ENCODE results near the gene SENP3.
A peak's percentile ranks its signal among the peaks of the same experiment; 100 is the strongest.

SENP3 gene

DNA sequence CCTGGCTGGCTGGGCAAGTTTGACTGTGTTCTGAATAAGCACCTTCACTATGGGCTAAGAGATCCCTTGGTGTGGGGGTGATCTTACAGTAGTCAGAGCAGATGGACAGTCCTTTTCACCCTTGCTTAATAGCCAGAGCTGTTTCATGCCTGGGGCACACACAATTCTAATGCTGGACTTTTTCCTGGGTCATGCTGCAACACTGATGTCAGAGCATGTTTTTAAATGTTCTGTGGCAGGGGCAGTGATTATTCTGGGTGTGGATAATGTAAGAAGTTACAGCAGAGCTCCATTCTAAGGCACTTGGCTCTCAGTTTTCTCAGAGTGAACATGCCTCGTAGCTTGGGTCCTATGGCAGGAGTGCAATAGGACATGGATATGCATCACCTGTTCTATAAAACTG is 13.8 kb downstream of the SENP3 start:
- no peak overlapping the region; the same call in 1 of the 2 replicates for H3K27ac ChIP-seq
- no peaks in the 10 kb centered on the region for H3K9me3 ChIP-seq (ENCODE audit: severe bottlenecking)
- H3K4me3 ChIP-seq (ENCODE audit: low read depth, low read length) = no peak overlapping the region
- TF ChIP-seq, protein P1, sequence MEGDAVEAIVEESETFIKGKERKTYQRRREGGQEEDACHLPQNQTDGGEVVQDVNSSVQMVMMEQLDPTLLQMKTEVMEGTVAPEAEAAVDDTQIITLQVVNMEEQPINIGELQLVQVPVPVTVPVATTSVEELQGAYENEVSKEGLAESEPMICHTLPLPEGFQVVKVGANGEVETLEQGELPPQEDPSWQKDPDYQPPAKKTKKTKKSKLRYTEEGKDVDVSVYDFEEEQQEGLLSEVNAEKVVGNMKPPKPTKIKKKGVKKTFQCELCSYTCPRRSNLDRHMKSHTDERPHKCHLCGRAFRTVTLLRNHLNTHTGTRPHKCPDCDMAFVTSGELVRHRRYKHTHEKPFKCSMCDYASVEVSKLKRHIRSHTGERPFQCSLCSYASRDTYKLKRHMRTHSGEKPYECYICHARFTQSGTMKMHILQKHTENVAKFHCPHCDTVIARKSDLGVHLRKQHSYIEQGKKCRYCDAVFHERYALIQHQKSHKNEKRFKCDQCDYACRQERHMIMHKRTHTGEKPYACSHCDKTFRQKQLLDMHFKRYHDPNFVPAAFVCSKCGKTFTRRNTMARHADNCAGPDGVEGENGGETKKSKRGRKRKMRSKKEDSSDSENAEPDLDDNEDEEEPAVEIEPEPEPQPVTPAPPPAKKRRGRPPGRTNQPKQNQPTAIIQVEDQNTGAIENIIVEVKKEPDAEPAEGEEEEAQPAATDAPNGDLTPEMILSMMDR (IDR thresholded peaks at IDR 0.05; ENCODE audit: low read depth, low read length) = no peak
- H3K36me3 ChIP-seq = peaks cover 83% of the 10 kb centered on the region
- no peak for DNase-seq
- no peaks in the 10 kb centered on the region for H3K27me3 ChIP-seq (ENCODE audit: insufficient read depth, low read depth, severe bottlenecking)

DNA sequence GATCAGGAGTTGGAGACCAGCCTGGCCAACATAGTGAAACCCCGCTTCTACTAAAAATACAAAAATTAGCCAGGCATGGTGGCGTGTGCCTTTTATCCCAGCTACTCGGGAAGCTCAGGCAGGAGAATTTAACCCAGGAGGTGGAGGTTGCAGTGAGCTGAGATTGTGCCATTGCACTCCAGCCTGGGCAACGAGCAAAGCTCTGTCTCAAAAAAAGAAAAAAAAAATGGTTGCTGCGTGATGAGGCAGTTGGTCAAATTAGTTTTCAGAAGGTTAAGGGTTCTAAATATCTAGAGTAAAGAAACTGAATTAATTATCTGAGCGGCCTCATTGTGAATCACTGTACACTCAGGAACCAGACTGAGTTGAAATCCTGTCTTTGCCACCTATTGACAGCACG is 14.2 kb downstream of the SENP3 start:
- no peaks in the 10 kb centered on the region for H3K27me3 ChIP-seq (ENCODE audit: insufficient read depth, low read depth, severe bottlenecking)
- H3K4me3 ChIP-seq (ENCODE audit: low read depth, low read length) = no peak overlapping the region
- no peak for DNase-seq
- H3K36me3 ChIP-seq = peaks cover 78% of the 10 kb centered on the region
- TF ChIP-seq, protein P1 (IDR thresholded peaks at IDR 0.05; ENCODE audit: low read depth, low read length) = no peak
- no peaks in the 10 kb centered on the region for H3K9me3 ChIP-seq (ENCODE audit: severe bottlenecking)
- no peak overlapping the region; the same call in 1 of the 2 replicates for H3K27ac ChIP-seq

DNA sequence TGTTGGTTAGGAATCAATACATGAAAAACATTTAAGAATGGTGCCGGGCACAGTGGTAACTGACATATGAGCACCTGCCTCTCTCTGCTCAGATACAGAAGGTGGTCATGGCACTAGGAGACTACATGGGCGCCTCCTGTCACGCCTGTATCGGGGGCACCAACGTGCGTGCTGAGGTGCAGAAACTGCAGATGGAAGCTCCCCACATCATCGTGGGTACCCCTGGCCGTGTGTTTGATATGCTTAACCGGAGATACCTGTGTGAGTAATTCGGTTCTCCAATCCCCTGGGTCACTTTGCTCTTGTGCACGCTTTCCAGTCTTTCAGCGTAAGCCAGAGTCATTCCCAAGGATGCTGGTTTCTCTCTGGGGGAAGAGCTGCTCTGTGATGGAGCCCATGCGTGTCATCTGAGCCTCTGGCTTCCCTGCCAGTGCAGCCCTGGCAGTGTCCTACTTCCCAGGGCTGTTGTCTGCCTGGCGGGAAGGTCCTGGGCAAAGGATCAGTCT is 14.8 kb downstream of the SENP3 start:
- DNase-seq = no peak
- Histone ChIP-seq H3K27me3 (ENCODE audit: insufficient read depth, low read depth, severe bottlenecking) (no peaks in the 10 kb centered on the region), H3K27ac (no peak overlapping the region), H3K4me3 (ENCODE audit: low read depth, low read length) (no peak overlapping the region), H3K36me3 (peaks cover 73% of the 10 kb centered on the region), H3K9me3 (ENCODE audit: severe bottlenecking) (no peaks in the 10 kb centered on the region)
- TF ChIP-seq, protein P1 (IDR thresholded peaks at IDR 0.05; ENCODE audit: low read depth, low read length) = no peak

DNA sequence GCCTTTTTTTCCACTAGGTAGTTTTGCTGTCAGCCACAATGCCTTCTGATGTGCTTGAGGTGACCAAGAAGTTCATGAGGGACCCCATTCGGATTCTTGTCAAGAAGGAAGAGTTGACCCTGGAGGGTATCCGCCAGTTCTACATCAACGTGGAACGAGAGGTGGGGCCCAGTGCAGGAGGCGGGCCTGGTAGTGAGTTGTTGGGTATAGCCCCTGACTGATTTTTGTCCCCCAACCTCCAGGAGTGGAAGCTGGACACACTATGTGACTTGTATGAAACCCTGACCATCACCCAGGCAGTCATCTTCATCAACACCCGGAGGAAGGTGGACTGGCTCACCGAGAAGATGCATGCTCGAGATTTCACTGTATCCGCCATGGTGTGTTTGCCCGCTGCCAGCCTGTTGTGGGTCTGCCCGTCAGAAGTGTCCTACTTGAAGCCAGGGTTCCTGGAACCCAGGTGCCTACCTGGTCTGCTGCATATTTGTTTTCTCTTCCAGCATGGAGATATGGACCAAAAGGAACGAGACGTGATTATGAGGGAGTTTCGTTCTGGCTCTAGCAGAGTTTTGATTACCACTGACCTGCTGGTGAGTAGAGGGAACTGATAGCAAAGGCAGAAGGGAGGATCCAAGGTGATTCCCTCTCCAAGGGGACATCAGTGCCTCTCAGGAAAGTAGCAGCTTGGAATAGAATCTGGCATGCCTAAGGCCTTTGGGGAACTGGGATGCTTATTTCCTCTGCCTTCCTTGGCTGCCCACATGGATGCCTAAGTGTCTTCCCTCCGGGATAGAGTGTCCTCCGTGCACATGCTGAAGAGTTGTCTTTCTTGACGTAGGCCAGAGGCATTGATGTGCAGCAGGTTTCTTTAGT is 15.8 kb downstream of the SENP3 start:
- TF ChIP-seq, protein P1 (IDR thresholded peaks at IDR 0.05; ENCODE audit: low read depth, low read length) = no peak
- no peaks in the 10 kb centered on the region for H3K9me3 ChIP-seq (ENCODE audit: severe bottlenecking)
- no peak for DNase-seq
- H3K27ac ChIP-seq = no peak overlapping the region
- no peaks in the 10 kb centered on the region for H3K27me3 ChIP-seq (ENCODE audit: insufficient read depth, low read depth, severe bottlenecking)
- peaks cover 79% of the 10 kb centered on the region for H3K36me3 ChIP-seq
- H3K4me3 ChIP-seq (ENCODE audit: low read depth, low read length) = no peak overlapping the region

DNA sequence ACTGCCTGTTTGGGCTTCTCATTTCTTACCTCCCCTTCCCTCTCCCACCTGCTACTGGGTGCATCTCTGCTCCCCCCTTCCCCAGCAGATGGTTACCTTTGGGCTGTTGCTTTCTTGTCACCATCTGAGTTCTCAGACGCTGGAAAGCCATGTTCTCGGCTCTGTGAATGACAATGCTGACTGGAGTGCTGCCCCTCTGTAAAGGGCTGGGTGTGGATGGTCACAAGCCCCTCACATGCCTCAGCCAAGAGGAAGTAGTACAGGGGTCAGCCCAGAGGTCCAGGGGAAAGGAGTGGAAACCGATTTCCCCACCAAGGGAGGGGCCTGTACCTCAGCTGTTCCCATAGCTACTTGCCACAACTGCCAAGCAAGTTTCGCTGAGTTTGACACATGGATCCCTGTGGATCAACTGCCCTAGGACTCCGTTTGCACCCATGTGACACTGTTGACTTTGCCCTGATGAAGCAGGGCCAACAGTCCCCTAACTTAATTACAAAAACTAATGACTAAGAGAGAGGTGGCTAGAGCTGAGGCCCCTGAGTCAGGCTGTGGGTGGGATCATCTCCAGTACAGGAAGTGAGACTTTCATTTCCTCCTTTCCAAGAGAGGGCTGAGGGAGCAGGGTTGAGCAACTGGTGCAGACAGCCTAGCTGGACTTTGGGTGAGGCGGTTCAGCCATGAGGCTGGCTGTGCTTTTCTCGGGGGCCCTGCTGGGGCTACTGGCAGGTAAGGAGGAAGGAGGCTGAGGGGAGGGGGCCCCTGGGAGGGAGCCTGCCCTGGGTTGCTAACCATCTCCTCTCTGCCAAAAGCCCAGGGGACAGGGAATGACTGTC is 17.5 kb downstream of the SENP3 start, which contains the start of gene CD68:
Gene CD68, plus strand, starts transcription at position 638 of the 833 bp plus-strand sequence. Its CDS starts 40 bp downstream, at position 678.
- H3K4me3 ChIP-seq (ENCODE audit: low read depth, low read length) = no peak within 1 kb of the TSS
- peaks cover 70% of the 10 kb centered on the region for H3K36me3 ChIP-seq
- H3K27me3 ChIP-seq (ENCODE audit: insufficient read depth, low read depth, severe bottlenecking) = no peaks in the 10 kb centered on the region
- TF ChIP-seq, protein P1 (IDR thresholded peaks at IDR 0.05; ENCODE audit: low read depth, low read length) = no peak
- DNase-seq = no peak
- H3K27ac ChIP-seq = peak within 1 kb of the TSS; percentile 45
- H3K9me3 ChIP-seq (ENCODE audit: severe bottlenecking) = peaks cover 5% of the 10 kb centered on the region

Measured in WERI-Rb-1 (cell line).